Measurements from ENCODE around the gene IL10RB.

GRCh38 chr21:33293811-33294216 is 27.6 kb downstream of the IL10RB start:
- no peak for TF ChIP-seq CTCF (IDR thresholded peaks at IDR 0.05; ENCODE audit: borderline replicate concordance, extremely low read depth, low read length, poor library complexity, severe bottlenecking)
- TF ChIP-seq EZH2 (IDR thresholded peaks at IDR 0.05; ENCODE audit: borderline replicate concordance, low read depth, low read length, severe bottlenecking), result no peak

Data from DND-41 (cell line).